Neural progenitor cell (in vitro differentiated cells): ENCODE measurements around the gene PAM. TPM values are rescaled to one million over a fixed set of nuclear protein-coding genes. Genes with fewer than 3 reads are reported as not detected.

Experiments used
- DNase-seq: peaks from one replicate; pipeline ENCODE4 v3.0.0-alpha.2; 2016; ENCODE audit warnings: low spot score
- H2AFZ ChIP-seq: fragments of 200-600 bp; sonication (generic); replicated peaks from 2 replicates; pipeline ENCODE4 v1.6.1; 2016; ENCODE audit warnings: antibody characterized with exemption
- H3F3A ChIP-seq: fragments of 200-600 bp; sonication (generic); 2 replicates; pipeline ENCODE4 v1.6.1; 2016; ENCODE audit warnings: antibody characterized with exemption, low read depth
- H3K27ac ChIP-seq: fragments of 200-600 bp; sonication (generic); 2 replicates; pipeline ENCODE4 v1.5.1; 2016; ENCODE audit warnings: mild to moderate bottlenecking
- H3K27me3 ChIP-seq: fragments of 200-600 bp; sonication (generic); 2 replicates; pipeline ENCODE4 v1.6.1; 2016; ENCODE audit warnings: mild to moderate bottlenecking, moderate library complexity
- H3K36me3 ChIP-seq: fragments of 200-600 bp; sonication (generic); 2 replicates; pipeline ENCODE4 v1.5.1; 2016
- H3K4me1 ChIP-seq: fragments of 200-600 bp; sonication (generic); 2 replicates; pipeline ENCODE4 v1.6.1; 2016; ENCODE audit warnings: mixed run types
- H3K4me2 ChIP-seq: fragments of 200-600 bp; sonication (generic); 2 replicates; pipeline ENCODE4 v1.6.1; 2016
- H3K4me3 ChIP-seq: fragments of 200-600 bp; sonication (generic); 2 replicates; pipeline ENCODE4 v1.5.1; 2016
- H3K79me2 ChIP-seq: fragments of 200-600 bp; sonication (generic); 2 replicates; pipeline ENCODE4 v1.6.1; 2016; ENCODE audit warnings: low read depth
- H3K9ac ChIP-seq: fragments of 200-600 bp; sonication (generic); 2 replicates; pipeline ENCODE4 v1.6.1; 2016
- H3K9me3 ChIP-seq: fragments of 200-600 bp; sonication (generic); 2 replicates; pipeline ENCODE4 v1.5.1; 2016; ENCODE audit warnings: low read depth
- H4K20me1 ChIP-seq: fragments of 200-600 bp; sonication (generic); 2 replicates; pipeline ENCODE4 v1.6.1; 2016; ENCODE audit warnings: low read depth
- H3K27ac Mint-ChIP-seq: 3 replicates; pipeline ENCODE4 v1.8.0; 2021; ENCODE audit warnings: mixed read lengths
- H3K27me3 Mint-ChIP-seq: 2 replicates; pipeline ENCODE4 v1.8.0; 2022; ENCODE audit warnings: low read depth, mild to moderate bottlenecking, inconsistent platforms, moderate library complexity, mixed read lengths; ENCODE audit not compliant: insufficient read depth
- H3K36me3 Mint-ChIP-seq: 3 replicates; pipeline ENCODE4 v1.8.0; 2021; ENCODE audit warnings: mixed read lengths
- H3K4me1 Mint-ChIP-seq: 3 replicates; pipeline ENCODE4 v1.8.0; 2021; ENCODE audit warnings: mixed read lengths
- H3K4me3 Mint-ChIP-seq: 3 replicates; pipeline ENCODE4 v1.8.0; 2021; ENCODE audit warnings: mild to moderate bottlenecking, moderate library complexity, mixed read lengths
- H3K9me3 Mint-ChIP-seq: 3 replicates; pipeline ENCODE4 v1.8.0; 2020; ENCODE audit warnings: mixed read lengths
- CTCF ChIP-seq: fragments of 200-600 bp; sonication (generic); IDR thresholded peaks from 2 replicates; pipeline ENCODE4 v1.5.1; 2017; ENCODE audit warnings: antibody characterized with exemption, mild to moderate bottlenecking
- EZH2 ChIP-seq: fragments of 200-600 bp; sonication (generic); IDR thresholded peaks from 2 replicates; pipeline ENCODE4 v1.6.1; 2017; ENCODE audit warnings: antibody characterized with exemption, mild to moderate bottlenecking, moderate library complexity
- EZH2phosphoT487 ChIP-seq: fragments of 200-600 bp; sonication (generic); IDR thresholded peaks from 2 replicates; pipeline ENCODE4 v1.6.1; 2017; ENCODE audit warnings: antibody characterized with exemption
- total RNA-seq: library from RNA; depleted of rRNA; stranded (reverse); fragments of >200 nt; gene quantifications from 2 replicates; pipeline ENCODE4 v1.2.3, GENCODE V29; 2015; ENCODE audit warnings: low replicate concordance

Gene PAM
- total RNA-seq, 1 donor from 2014 or later: 246 TPM

GRCh38 chr5:102869230-102869629 is 114.1 kb downstream of the PAM start:
- no peak for TF ChIP-seq EZH2
- TF ChIP-seq CTCF: no peak
- no peak for TF ChIP-seq EZH2phosphoT487
- Histone ChIP-seq H3F3A (peaks cover 30% of the 10 kb centered on the region), H3K36me3 (no peaks in the 10 kb centered on the region), H2AFZ (no peak overlapping the region), H3K27ac (no peak overlapping the region), H3K4me1 (peaks cover 33% of the 10 kb centered on the region), H3K4me2 (no peak overlapping the region), H4K20me1 (no peaks in the 10 kb centered on the region), H3K9ac (no peak overlapping the region), H3K79me2 (peaks cover 69% of the 10 kb centered on the region), H3K9me3 (no peaks in the 10 kb centered on the region), H3K27me3 (no peaks in the 10 kb centered on the region), H3K4me3 (no peak overlapping the region)
- Mint-ChIP-seq H3K27ac (no peak overlapping the region), H3K4me1 (peaks cover 31% of the 10 kb centered on the region), H3K4me3 (peak overlapping the region; percentile 3), H3K36me3 (peaks cover 31% of the 10 kb centered on the region), H3K27me3 (no peaks in the 10 kb centered on the region), H3K9me3 (no peaks in the 10 kb centered on the region)
- DNase-seq: no peak

GRCh38 chr5:102873379-102873932 is 118.4 kb downstream of the PAM start:
- DNase-seq: no peak
- H3K27me3 ChIP-seq: no peaks in the 10 kb centered on the region
- no peaks in the 10 kb centered on the region for H3K9me3 ChIP-seq
- no peaks in the 10 kb centered on the region for H3K9me3 Mint-ChIP-seq
- no peak overlapping the region for H2AFZ ChIP-seq
- no peaks in the 10 kb centered on the region for H4K20me1 ChIP-seq
- H3K27ac Mint-ChIP-seq: no peak overlapping the region
- TF ChIP-seq EZH2phosphoT487 (no peak), EZH2 (no peak)
- peaks cover 17% of the 10 kb centered on the region for H3K4me1 Mint-ChIP-seq
- H3K4me1 ChIP-seq: peaks cover 21% of the 10 kb centered on the region
- H3K9ac ChIP-seq: no peak overlapping the region
- H3K27me3 Mint-ChIP-seq: no peaks in the 10 kb centered on the region
- no peak overlapping the region for H3K4me3 ChIP-seq
- no peak overlapping the region for H3K4me3 Mint-ChIP-seq
- peaks cover 71% of the 10 kb centered on the region for H3K79me2 ChIP-seq
- H3K27ac ChIP-seq: no peak overlapping the region
- H3K4me2 ChIP-seq: no peak overlapping the region
- peaks cover 5% of the 10 kb centered on the region for H3F3A ChIP-seq
- no peaks in the 10 kb centered on the region for H3K36me3 ChIP-seq
- peaks cover 43% of the 10 kb centered on the region for H3K36me3 Mint-ChIP-seq

GRCh38 chr5:102874054-102874453 is 118.9 kb downstream of the PAM start:
- Mint-ChIP-seq H3K4me3 (no peak overlapping the region), H3K4me1 (peaks cover 14% of the 10 kb centered on the region), H3K27me3 (no peaks in the 10 kb centered on the region), H3K9me3 (no peaks in the 10 kb centered on the region), H3K27ac (no peak overlapping the region), H3K36me3 (peaks cover 42% of the 10 kb centered on the region)
- no peaks in the 10 kb centered on the region for H4K20me1 ChIP-seq
- peaks cover 66% of the 10 kb centered on the region for H3K79me2 ChIP-seq
- peaks cover 5% of the 10 kb centered on the region for H3F3A ChIP-seq
- no peaks in the 10 kb centered on the region for H3K9me3 ChIP-seq
- H3K4me2 ChIP-seq: no peak overlapping the region
- no peak for DNase-seq
- H3K27ac ChIP-seq: no peak overlapping the region
- H3K9ac ChIP-seq: no peak overlapping the region
- no peak overlapping the region for H2AFZ ChIP-seq
- peaks cover 19% of the 10 kb centered on the region for H3K4me1 ChIP-seq
- no peak overlapping the region for H3K4me3 ChIP-seq
- no peaks in the 10 kb centered on the region for H3K27me3 ChIP-seq
- H3K36me3 ChIP-seq: no peaks in the 10 kb centered on the region
- TF ChIP-seq EZH2 (no peak), EZH2phosphoT487 (no peak), CTCF (no peak)

GRCh38 chr5:102875721-102876123 is 120.6 kb downstream of the PAM start:
- H3K4me2 ChIP-seq: peak overlapping the region; percentile 21
- TF ChIP-seq CTCF: no peak
- TF ChIP-seq EZH2: no peak
- no peak for TF ChIP-seq EZH2phosphoT487
- Mint-ChIP-seq H3K36me3 (peaks cover 41% of the 10 kb centered on the region), H3K9me3 (no peaks in the 10 kb centered on the region), H3K4me3 (no peak overlapping the region), H3K27me3 (no peaks in the 10 kb centered on the region), H3K4me1 (peaks cover 13% of the 10 kb centered on the region), H3K27ac (no peak overlapping the region)
- H3F3A ChIP-seq: peaks cover 5% of the 10 kb centered on the region
- H3K4me1 ChIP-seq: peaks cover 19% of the 10 kb centered on the region
- DNase-seq: no peak
- no peak overlapping the region for H3K9ac ChIP-seq
- no peaks in the 10 kb centered on the region for H3K36me3 ChIP-seq
- H3K9me3 ChIP-seq: no peaks in the 10 kb centered on the region
- no peaks in the 10 kb centered on the region for H4K20me1 ChIP-seq
- no peaks in the 10 kb centered on the region for H3K27me3 ChIP-seq
- H3K79me2 ChIP-seq: peaks cover 51% of the 10 kb centered on the region
- H3K27ac ChIP-seq: peak overlapping the region; percentile 74
- H2AFZ ChIP-seq: no peak overlapping the region
- H3K4me3 ChIP-seq: no peak overlapping the region
